Loucy (cell line): Measurements from ENCODE around the gene NUDT7.

Experiments used
- H2AFZ ChIP-seq: fragments of 200-600 bp; sonication (generic); 2 replicates; pipeline ENCODE4 v1.6.0; 2016; ENCODE audit warnings: antibody characterized with exemption, mild to moderate bottlenecking, low read length, moderate library complexity
- H3F3A ChIP-seq: fragments of 200-600 bp; 2 replicates; pipeline ENCODE4 v1.6.0; 2016; ENCODE audit warnings: antibody characterized with exemption, low read depth, mild to moderate bottlenecking
- H3K27me3 ChIP-seq: fragments of 200-600 bp; sonication (generic); 2 replicates; pipeline ENCODE4 v1.6.1; 2014; ENCODE audit warnings: low read length, mild to moderate bottlenecking; ENCODE audit not compliant: insufficient read depth, poor library complexity, severe bottlenecking
- H3K36me3 ChIP-seq: fragments of 200-600 bp; sonication (generic); 2 replicates; pipeline ENCODE4 v1.6.1; 2016; ENCODE audit warnings: low read length; ENCODE audit not compliant: insufficient read depth
- H3K4me1 ChIP-seq: fragments of 200-600 bp; sonication (generic); 2 replicates; pipeline ENCODE4 v1.5.1; 2014; ENCODE audit warnings: low read length, mild to moderate bottlenecking; ENCODE audit not compliant: insufficient read depth, poor library complexity, severe bottlenecking
- H3K4me2 ChIP-seq: fragments of 200-600 bp; sonication (generic); 2 replicates; pipeline ENCODE4 v1.6.0; 2014; ENCODE audit warnings: antibody characterized with exemption, low read length, low read depth, mild to moderate bottlenecking; ENCODE audit not compliant: poor library complexity, severe bottlenecking
- H3K4me3 ChIP-seq: fragments of 200-600 bp; sonication (generic); 2 replicates; pipeline ENCODE4 v1.5.1; 2014; ENCODE audit warnings: low read length, mild to moderate bottlenecking, mixed read lengths; ENCODE audit not compliant: poor library complexity, severe bottlenecking
- H3K79me2 ChIP-seq: fragments of 200-600 bp; sonication (generic); 2 replicates; pipeline ENCODE4 v1.6.1; 2014; ENCODE audit warnings: low read length; ENCODE audit not compliant: insufficient read depth
- H3K9ac ChIP-seq: fragments of 200-600 bp; sonication (generic); 2 replicates; pipeline ENCODE4 v1.6.0; 2014; ENCODE audit warnings: mild to moderate bottlenecking, low read depth, low read length, moderate library complexity; ENCODE audit not compliant: poor library complexity, severe bottlenecking
- H3K9me2 ChIP-seq: fragments of 200-600 bp; sonication (generic); replicated peaks from 2 replicates; pipeline ENCODE4 v1.6.1; 2016; ENCODE audit warnings: low read depth, low read length, mixed read lengths
- H3K9me3 ChIP-seq: fragments of 200-600 bp; sonication (generic); 2 replicates; pipeline ENCODE4 v1.6.1; 2014; ENCODE audit warnings: mild to moderate bottlenecking, antibody characterized with exemption, low read length, low read depth; ENCODE audit not compliant: insufficient read depth
- H4K20me1 ChIP-seq: fragments of 200-600 bp; sonication (generic); 2 replicates; pipeline ENCODE4 v1.6.0; 2014; ENCODE audit warnings: antibody characterized with exemption, low read length, mild to moderate bottlenecking; ENCODE audit not compliant: insufficient read depth, poor library complexity, severe bottlenecking
- EZH2phosphoT487 ChIP-seq: fragments of 200-600 bp; IDR thresholded peaks from 2 replicates; pipeline ENCODE4 v1.6.1; 2018; ENCODE audit warnings: antibody characterized with exemption, mild to moderate bottlenecking, moderate library complexity, borderline replicate concordance
- TF ChIP-seq, protein P1 (sequence below): fragments of 200-600 bp; sonication (generic); conservative IDR thresholded peaks from 2 replicates; pipeline ENCODE4 v1.5.1; 2014; ENCODE audit warnings: mild to moderate bottlenecking, antibody characterized with exemption, low read length

The NUDT7 gene

DNA sequence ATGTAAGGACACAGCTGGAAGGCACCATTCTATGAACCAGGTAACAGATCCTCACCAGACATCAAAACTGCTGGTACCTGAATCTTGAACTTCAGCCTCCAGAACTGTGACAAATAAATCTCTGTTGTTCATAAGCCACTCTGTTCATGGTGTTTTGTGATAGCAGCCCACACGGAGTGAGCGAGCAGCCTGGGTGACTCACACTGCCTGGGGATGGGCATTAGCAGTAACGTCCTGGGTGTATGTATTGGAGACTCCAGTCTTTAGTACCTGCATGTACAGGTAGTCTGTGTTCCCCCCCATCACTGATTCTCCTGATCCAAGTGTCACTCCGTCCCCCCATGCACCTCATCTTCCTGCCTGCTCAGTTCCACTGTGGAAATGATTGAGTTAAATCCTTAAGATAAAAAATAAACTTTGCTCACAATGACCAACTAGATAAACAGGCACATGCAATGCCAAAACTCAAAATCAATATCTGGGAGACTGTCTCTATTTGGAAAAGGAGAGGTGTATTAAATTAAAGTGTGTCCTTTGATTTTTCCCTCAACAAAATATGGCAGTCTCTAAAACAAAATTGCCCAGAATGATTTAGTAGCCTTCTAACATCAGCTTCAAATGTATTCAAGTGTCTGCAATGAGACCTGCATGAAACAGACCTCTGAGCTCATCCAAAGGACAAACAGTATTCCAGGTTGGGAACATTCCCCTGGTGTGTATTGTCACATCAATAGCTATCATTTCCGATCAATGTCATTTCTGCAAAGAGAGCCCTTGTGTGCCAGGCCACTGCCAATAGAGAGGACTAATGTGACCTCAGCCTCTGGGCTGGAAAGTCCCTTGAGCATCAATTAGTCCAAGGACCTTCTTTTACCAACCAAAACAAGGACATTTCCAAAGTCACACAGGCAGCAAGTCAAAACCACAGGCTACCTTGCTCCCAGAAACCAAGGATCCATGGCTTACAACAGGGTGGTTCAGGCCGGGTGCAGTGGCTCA is 53.9 kb downstream of the NUDT7 start:
- no peaks in the 10 kb centered on the region for H3K9me3 ChIP-seq
- TF ChIP-seq EZH2phosphoT487, result no peak
- TF ChIP-seq, protein P1, sequence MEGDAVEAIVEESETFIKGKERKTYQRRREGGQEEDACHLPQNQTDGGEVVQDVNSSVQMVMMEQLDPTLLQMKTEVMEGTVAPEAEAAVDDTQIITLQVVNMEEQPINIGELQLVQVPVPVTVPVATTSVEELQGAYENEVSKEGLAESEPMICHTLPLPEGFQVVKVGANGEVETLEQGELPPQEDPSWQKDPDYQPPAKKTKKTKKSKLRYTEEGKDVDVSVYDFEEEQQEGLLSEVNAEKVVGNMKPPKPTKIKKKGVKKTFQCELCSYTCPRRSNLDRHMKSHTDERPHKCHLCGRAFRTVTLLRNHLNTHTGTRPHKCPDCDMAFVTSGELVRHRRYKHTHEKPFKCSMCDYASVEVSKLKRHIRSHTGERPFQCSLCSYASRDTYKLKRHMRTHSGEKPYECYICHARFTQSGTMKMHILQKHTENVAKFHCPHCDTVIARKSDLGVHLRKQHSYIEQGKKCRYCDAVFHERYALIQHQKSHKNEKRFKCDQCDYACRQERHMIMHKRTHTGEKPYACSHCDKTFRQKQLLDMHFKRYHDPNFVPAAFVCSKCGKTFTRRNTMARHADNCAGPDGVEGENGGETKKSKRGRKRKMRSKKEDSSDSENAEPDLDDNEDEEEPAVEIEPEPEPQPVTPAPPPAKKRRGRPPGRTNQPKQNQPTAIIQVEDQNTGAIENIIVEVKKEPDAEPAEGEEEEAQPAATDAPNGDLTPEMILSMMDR, result no peak
- H2AFZ ChIP-seq, result no peak overlapping the region
- H3K4me1 ChIP-seq, result no peaks in the 10 kb centered on the region
- H3K9ac ChIP-seq, result no peak overlapping the region
- H3K4me3 ChIP-seq, result no peak overlapping the region
- no peaks in the 10 kb centered on the region for H3K27me3 ChIP-seq
- H3K36me3 ChIP-seq, result no peaks in the 10 kb centered on the region
- H3F3A ChIP-seq, result no peaks in the 10 kb centered on the region
- H4K20me1 ChIP-seq, result no peaks in the 10 kb centered on the region
- no peaks in the 10 kb centered on the region for H3K9me2 ChIP-seq
- no peak overlapping the region for H3K4me2 ChIP-seq
- no peaks in the 10 kb centered on the region for H3K79me2 ChIP-seq

DNA sequence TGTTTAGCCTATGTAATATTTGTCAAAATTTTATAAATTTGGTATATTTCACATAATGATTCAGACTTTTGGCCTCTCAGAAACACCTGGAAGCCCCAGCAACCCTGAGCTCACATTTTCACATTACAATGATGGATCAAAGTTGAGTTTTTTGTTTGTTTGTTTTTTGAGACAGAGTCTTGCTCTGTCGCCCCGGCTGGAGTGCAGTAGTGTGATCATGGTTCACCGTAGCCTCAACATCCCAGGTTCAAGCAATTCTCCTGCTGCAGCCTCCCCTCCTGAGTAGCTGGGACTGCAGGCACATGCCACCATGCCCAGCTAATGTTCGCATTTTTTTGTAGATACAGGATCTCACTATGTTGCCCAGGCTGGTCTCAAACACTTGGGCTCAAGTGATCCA is 55.4 kb downstream of the NUDT7 start:
- Histone ChIP-seq H3K9ac (no peak overlapping the region), H3K4me2 (no peak overlapping the region), H4K20me1 (no peaks in the 10 kb centered on the region), H3K9me2 (no peaks in the 10 kb centered on the region), H3K4me1 (no peaks in the 10 kb centered on the region), H3K79me2 (no peaks in the 10 kb centered on the region), H3K4me3 (no peak overlapping the region), H3K27me3 (no peaks in the 10 kb centered on the region), H3K9me3 (no peaks in the 10 kb centered on the region), H3F3A (no peaks in the 10 kb centered on the region), H2AFZ (no peak overlapping the region), H3K36me3 (no peaks in the 10 kb centered on the region)
- TF ChIP-seq EZH2phosphoT487, result no peak
- TF ChIP-seq, protein P1, result no peak

DNA sequence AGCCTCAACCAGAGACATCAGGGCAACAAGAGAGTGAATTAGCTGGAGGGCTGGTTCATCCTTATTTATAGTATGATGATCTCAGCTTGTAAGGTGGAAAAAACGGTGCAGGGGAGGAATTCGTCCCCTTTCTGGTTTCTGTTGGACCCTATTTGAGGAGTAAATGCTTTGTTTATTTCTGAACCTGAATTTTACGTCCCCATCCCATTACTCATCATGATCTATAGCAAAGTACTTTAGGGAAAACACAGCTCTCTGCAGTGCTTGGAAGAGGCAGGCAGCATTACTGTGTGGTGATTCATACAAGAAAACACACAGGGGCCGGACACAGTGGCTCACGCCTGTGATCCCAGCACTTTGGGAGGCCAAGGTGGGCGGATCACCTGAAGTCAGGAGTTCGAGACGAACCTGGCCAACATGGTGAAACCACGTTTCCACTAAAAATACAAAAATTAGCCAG is 58.1 kb downstream of the NUDT7 start:
- Histone ChIP-seq H3K36me3 (no peaks in the 10 kb centered on the region), H4K20me1 (no peaks in the 10 kb centered on the region), H2AFZ (no peak overlapping the region), H3K9ac (no peak overlapping the region), H3K4me1 (no peaks in the 10 kb centered on the region), H3K4me3 (no peak overlapping the region), H3K9me3 (no peaks in the 10 kb centered on the region), H3K9me2 (no peaks in the 10 kb centered on the region), H3F3A (no peaks in the 10 kb centered on the region), H3K27me3 (no peaks in the 10 kb centered on the region), H3K79me2 (no peaks in the 10 kb centered on the region), H3K4me2 (no peak overlapping the region)
- TF ChIP-seq, protein P1, result no peak
- TF ChIP-seq EZH2phosphoT487, result no peak
